HL-60 (cell line): ENCODE data around the gene MYO1D.

Experiments
- DNase-seq, 2 experiments: peaks; one replicate each; pipeline ENCODE4 v3.0.0-alpha.2; 2010 to 2020; ENCODE audit warnings: low read depth in 1 of 2, low spot score in 1 of 2
- H3K27ac ChIP-seq: fragments of 250-450 bp; sonication (Bioruptor Pico); replicated peaks from 2 replicates; pipeline ENCODE4 v1.5.1; 2020; ENCODE audit warnings: mild to moderate bottlenecking, moderate library complexity
- H3K27me3 ChIP-seq: fragments of 250-450 bp; sonication (Bioruptor Pico); 2 replicates; pipeline ENCODE4 v1.5.1; 2021; ENCODE audit warnings: mild to moderate bottlenecking, moderate library complexity; ENCODE audit not compliant: insufficient read depth, poor library complexity, severe bottlenecking
- H3K4me3 ChIP-seq: replicated peaks from 2 replicates; pipeline ENCODE4 v1.5.1; 2011; ENCODE audit warnings: mild to moderate bottlenecking, control low read depth, low read length; ENCODE audit not compliant: insufficient read depth
- CTCF ChIP-seq: IDR thresholded peaks from one replicate; pipeline ENCODE4 v1.5.1; 2011; ENCODE audit warnings: low read length, control low read depth, inconsistent platforms; ENCODE audit not compliant: insufficient read depth
- GABPA ChIP-seq: IDR thresholded peaks from 2 replicates; pipeline ENCODE4 v1.6.1; 2012; ENCODE audit warnings: low read depth
- POLR2AphosphoS5 ChIP-seq: IDR thresholded peaks from 2 replicates; pipeline ENCODE4 v1.6.1; 2012; ENCODE audit warnings: low read depth
- SPI1 ChIP-seq: IDR thresholded peaks from 2 replicates; pipeline ENCODE4 v1.6.1; 2012; ENCODE audit warnings: low read depth, mild to moderate bottlenecking, borderline replicate concordance
- TF ChIP-seq, protein P1 (sequence below): IDR thresholded peaks from 2 replicates; pipeline ENCODE4 v1.6.1; 2012; ENCODE audit warnings: low read depth; ENCODE audit not compliant: insufficient replicate concordance

The MYO1D gene

GRCh38 chr17:32596206-32596605 is 280.7 kb downstream of the MYO1D start:
- TF ChIP-seq POLR2AphosphoS5 (no peak), CTCF (no peak), SPI1 (no peak), GABPA (no peak)
- TF ChIP-seq, protein P1, sequence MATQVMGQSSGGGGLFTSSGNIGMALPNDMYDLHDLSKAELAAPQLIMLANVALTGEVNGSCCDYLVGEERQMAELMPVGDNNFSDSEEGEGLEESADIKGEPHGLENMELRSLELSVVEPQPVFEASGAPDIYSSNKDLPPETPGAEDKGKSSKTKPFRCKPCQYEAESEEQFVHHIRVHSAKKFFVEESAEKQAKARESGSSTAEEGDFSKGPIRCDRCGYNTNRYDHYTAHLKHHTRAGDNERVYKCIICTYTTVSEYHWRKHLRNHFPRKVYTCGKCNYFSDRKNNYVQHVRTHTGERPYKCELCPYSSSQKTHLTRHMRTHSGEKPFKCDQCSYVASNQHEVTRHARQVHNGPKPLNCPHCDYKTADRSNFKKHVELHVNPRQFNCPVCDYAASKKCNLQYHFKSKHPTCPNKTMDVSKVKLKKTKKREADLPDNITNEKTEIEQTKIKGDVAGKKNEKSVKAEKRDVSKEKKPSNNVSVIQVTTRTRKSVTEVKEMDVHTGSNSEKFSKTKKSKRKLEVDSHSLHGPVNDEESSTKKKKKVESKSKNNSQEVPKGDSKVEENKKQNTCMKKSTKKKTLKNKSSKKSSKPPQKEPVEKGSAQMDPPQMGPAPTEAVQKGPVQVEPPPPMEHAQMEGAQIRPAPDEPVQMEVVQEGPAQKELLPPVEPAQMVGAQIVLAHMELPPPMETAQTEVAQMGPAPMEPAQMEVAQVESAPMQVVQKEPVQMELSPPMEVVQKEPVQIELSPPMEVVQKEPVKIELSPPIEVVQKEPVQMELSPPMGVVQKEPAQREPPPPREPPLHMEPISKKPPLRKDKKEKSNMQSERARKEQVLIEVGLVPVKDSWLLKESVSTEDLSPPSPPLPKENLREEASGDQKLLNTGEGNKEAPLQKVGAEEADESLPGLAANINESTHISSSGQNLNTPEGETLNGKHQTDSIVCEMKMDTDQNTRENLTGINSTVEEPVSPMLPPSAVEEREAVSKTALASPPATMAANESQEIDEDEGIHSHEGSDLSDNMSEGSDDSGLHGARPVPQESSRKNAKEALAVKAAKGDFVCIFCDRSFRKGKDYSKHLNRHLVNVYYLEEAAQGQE: no peak
- peaks cover 7% of the 10 kb centered on the region for H3K27me3 ChIP-seq
- H3K4me3 ChIP-seq: no peak overlapping the region
- H3K27ac ChIP-seq: no peak overlapping the region
- no peak for DNase-seq

DNA sequence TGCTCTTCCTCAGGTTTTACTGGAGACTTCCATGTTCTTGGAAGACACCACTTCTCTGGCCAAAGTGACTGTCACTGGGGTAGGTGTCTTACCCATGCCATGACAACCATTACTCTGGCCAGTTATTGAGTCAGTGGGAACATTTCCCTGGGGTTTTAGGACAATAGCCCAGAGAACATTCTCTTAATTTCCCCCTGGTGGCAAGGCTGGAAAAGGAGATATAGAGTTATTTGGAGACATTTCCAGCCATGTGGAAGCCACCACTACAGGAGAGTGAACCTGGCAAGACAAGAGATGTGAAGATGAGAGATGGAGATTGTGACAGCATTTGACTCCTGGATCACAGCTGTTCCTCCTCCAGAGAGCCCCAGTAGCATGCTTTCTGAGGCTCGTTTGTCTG is 283.9 kb downstream of the MYO1D start:
- no peak for TF ChIP-seq CTCF
- TF ChIP-seq SPI1: no peak
- TF ChIP-seq POLR2AphosphoS5: no peak
- TF ChIP-seq GABPA: no peak
- TF ChIP-seq, protein P1: no peak
- Histone ChIP-seq H3K27me3 (peaks cover 15% of the 10 kb centered on the region), H3K4me3 (no peak overlapping the region), H3K27ac (no peak overlapping the region)
- DNase-seq: no peak

DNA sequence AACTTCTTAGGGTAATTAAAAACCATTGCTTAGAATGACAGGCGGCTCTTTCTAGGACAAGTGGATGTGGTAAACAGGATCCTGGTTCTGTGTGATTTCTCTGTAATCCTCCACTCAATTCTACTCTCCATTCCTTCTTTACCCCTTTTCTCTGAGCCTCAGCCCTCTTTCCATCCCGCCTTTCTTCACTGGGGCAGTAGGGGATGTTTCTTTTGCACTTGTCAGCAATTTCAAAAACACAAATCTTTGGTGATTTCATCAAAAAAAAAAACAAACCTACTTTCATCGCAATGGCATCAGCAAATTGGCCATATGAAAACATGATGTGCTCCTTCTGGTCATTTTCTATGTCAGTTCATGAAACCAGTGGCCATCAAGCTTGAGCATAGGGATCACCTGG is 285.5 kb downstream of the MYO1D start:
- DNase-seq: no peak
- no peak overlapping the region for H3K4me3 ChIP-seq
- TF ChIP-seq GABPA (no peak), POLR2AphosphoS5 (no peak), CTCF (no peak), SPI1 (no peak)
- TF ChIP-seq, protein P1: no peak
- peaks cover 14% of the 10 kb centered on the region for H3K27me3 ChIP-seq
- H3K27ac ChIP-seq: no peak overlapping the region
